Breast epithelium (tissue), 3 donors: ENCODE measurements around the gene RPL18A.

Experiments used
- CTCF ChIP-seq, 3 donors: fragments of 450-650 bp; IDR thresholded peaks; one replicate each; pipeline ENCODE4 v1.5.1; 2016 to 2017; ENCODE audit warnings: antibody characterized with exemption in 3 of 3, mild to moderate bottlenecking in 3 of 3, moderate library complexity in 3 of 3
- POLR2AphosphoS5 ChIP-seq, 3 donors: sonication (generic); formaldehyde crosslinking; IDR thresholded peaks; one replicate each; pipeline ENCODE4 v1.6.1; 2017; ENCODE audit warnings: antibody characterized with exemption in 3 of 3

GRCh38 chr19:17860331-17860992 is 752 bp downstream of the RPL18A start:
- no peak for TF ChIP-seq CTCF (IDR thresholded peaks at IDR 0.05)
- no peak for TF ChIP-seq POLR2AphosphoS5 (IDR thresholded peaks at IDR 0.05)
